Upper lobe of left lung (tissue), 4 donors: ENCODE measurements around the gene CPLANE1.

Experiments used
- CTCF ChIP-seq, 6 experiments: fragments of 450-650 bp in 4 of 6; fragments of 200-600 bp in 2 of 6; sonication (generic) in 2 of 6; IDR thresholded peaks; one replicate each; pipeline ENCODE4 v1.5.1; 2016 to 2019; ENCODE audit warnings: antibody characterized with exemption in 6 of 6
- EP300 ChIP-seq, 4 donors: sonication (generic); formaldehyde crosslinking; IDR thresholded peaks; one replicate each; pipeline ENCODE4 v1.5.1; 2017; ENCODE audit warnings: antibody characterized with exemption in 4 of 4, control low read depth in 2 of 4

DNA sequence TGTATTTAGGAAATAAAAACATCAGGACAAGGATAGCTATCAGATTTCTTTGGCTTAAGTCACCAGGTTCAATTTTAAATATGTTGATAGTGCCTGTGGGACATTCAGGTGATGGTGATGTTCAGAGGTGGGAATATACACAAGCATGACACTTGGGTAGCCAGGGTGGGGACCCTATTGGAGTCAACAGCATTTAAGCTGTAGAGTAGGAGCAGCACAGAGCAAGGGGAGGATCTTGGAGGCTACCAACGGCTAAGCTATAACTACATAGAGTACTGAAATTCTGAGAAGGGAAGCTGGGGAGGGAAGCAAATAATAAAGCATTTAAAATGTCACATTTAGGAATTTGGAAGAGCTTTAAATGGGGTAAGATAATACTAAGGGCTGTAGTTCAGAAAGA is 177.7 kb downstream of the CPLANE1 start:
- TF ChIP-seq EP300 (IDR thresholded peaks at IDR 0.05) (no peak), CTCF (IDR thresholded peaks at IDR 0.05) (no peak)
